ENCODE results near the gene MAGEB2.

Gene MAGEB2

GRCh38 chrX:30262763-30263162, 47.4 kb downstream of the MAGEB2 start:
- DNase-seq (ENCODE audit: low spot score) = no peak
- Histone ChIP-seq H3K14ac (ENCODE audit: low read length) (no peak overlapping the region), H3K4ac (ENCODE audit: low read length) (no peak overlapping the region), H3K18ac (ENCODE audit: low read length) (no peak overlapping the region), H2BK15ac (ENCODE audit: low read length) (no peak overlapping the region), H3K36me3 (replicated peaks in 1 of 2; ENCODE audit: control insufficient read depth in 2 of 2, insufficient read depth in 2 of 2, low read length in 2 of 2) (no peaks in the 10 kb centered on the region), H2AFZ (ENCODE audit: low read length) (no peak overlapping the region), H3K4me2 (ENCODE audit: insufficient read depth, low read length, poor library complexity, severe bottlenecking) (no peak overlapping the region), H2AK5ac (ENCODE audit: low read depth, low read length) (no peak overlapping the region), H3K79me1 (ENCODE audit: low read depth, low read length) (no peaks in the 10 kb centered on the region), H2BK5ac (ENCODE audit: low read length) (no peak overlapping the region), H3K9me3 (replicated peaks in 1 of 2; ENCODE audit: control insufficient read depth in 2 of 2, insufficient read depth in 1 of 2, low read depth in 1 of 2, low read length in 2 of 2) (no peaks in the 10 kb centered on the region), H3K23ac (ENCODE audit: low read depth, low read length, poor library complexity) (no peak overlapping the region), H3K27me3 (ENCODE audit: control insufficient read depth in 3 of 3, insufficient read depth in 3 of 3, low read depth in 1 of 3, low read length in 3 of 3) (no peaks in the 10 kb centered on the region), H3K9ac (ENCODE audit: low read depth, low read length, poor library complexity) (no peak overlapping the region), H2BK120ac (ENCODE audit: low read depth, low read length) (no peak overlapping the region), H3K4me1 (ENCODE audit: control insufficient read depth in 2 of 2, insufficient read depth in 1 of 2, low read depth in 1 of 2, low read length in 2 of 2) (no peaks in the 10 kb centered on the region), H2BK12ac (ENCODE audit: low read length) (no peak overlapping the region), H4K8ac (ENCODE audit: low read depth, low read length) (no peak overlapping the region), H4K91ac (ENCODE audit: low read depth, low read length, poor library complexity) (no peak overlapping the region), H3K4me3 (ENCODE audit: low read length in 2 of 2) (no peak overlapping the region), H3K27ac (replicated peaks; ENCODE audit: low read length) (no peak overlapping the region)
- WGBS, 2 donors (ENCODE audit: extremely low coverage in 2 of 2, insufficient read length in 2 of 2, insufficient replicate concordance in 1 of 2) = no CpG with 5 or more reads among the region's 1 CpG
